Measurements from ENCODE around the gene TUT4.

The TUT4 gene

DNA sequence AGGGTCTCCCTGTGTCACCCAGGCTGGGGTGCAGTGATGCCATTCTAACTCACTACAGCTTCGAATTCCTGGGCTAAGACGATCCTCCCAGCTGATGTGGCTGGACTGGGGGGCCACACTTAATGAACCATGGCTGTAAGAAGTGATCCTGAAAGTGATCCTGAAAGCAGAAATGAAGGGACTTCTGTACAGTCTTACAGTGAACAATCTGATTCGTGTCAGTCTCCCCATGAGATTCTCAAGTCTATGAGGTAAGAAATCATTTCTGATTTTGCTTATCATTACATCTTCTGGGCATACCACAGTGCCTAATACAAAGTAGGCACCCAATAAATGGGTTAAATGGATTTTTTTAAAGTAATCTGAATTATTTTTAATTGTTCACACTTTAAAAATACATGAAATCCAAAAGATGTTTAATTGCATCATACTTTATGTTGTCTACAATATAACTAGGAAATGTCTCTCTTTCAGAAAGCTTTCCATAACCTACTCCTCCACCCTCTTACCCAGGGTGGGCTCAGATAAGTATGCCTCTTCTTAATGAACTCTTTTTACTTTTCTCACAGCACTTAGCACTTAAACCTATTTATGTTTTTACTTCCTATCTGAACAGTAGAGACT lies 21.5 kb downstream of the TUT4 start:
- DNase-seq: no peak

DNA sequence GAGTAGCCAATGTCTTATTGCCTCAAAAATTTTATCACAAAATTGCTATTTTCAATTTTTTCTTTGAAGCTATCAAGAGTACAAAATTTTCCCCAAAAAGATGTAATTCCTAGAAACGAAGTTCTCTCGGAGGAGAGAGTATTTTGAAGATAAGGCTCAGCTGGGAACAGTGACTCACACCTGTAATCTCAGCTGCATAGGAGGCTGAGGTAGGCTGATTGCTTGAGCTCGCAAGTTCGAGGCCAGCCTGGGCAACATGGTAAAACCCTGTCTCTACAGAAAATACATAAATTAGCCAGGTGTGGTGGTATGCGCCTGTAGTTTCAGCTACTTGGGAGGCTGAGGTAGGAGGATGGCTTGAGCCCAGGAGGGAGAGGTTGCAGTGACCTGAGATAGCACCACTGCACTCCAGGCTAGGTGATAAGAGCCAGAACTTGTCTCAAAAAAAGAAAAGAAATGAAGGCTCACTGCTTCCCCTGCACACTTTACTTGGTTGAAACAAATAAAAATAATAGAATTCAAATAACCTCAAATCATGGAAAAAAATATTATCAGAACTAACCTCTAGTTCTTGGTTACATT lies 22.2 kb downstream of the TUT4 start:
- no peak for DNase-seq

DNA sequence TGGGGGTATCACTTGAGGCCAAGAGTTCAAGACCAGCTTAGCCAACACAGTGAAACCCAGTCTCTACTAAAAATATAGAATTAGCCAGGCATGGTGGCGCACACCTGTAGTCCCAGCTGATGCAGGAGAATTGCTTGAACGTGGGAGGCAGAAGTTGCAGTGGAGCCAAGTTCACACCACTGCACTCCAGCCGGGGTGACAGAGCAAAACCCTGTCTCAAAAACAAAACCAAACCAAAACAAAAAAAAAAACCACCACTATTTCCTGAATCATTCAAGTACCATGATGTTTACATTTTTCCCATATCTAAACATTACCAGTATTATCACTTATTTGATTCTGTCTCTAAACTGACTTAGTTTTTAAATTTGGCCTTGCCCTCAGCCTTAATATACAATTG lies 29.5 kb downstream of the TUT4 start:
- no peak for DNase-seq

DNA sequence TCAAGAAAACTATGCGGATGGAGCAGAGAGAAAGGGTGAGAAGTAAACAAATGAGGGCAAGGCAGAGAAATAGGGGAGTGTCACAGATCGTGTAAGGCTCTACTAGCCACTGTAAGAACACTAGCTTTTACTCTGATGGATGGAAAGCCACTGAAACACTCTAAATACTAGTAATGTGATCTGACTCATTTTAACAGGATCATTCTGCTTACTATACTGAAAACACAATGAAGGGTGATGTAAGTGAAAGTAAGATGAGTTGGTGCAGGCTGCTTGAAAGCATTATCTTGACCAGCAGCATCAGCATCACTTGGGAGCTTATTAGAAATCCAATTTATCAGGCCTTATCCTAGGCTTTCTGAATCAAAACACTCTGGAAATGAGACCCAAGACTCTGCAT lies 32.7 kb downstream of the TUT4 start:
- DNase-seq: no peak

DNA sequence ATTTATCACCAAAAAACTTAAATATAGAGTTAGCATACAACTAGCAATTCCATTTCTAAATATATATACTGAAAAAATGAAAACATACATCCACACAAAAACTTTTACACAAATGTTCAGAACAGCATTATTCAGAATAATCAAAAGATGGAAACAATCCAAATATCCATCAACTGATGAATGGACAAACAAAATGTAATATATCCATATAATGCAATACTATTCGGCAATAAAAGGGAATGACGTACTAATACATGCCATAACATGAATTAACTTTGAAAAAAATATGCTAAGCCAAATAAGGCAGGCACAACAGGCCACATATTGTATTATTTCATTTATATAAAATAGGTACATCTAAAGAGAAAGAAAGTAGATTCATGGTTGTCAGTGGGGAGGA lies 33.9 kb downstream of the TUT4 start:
- DNase-seq: no peak

DNA sequence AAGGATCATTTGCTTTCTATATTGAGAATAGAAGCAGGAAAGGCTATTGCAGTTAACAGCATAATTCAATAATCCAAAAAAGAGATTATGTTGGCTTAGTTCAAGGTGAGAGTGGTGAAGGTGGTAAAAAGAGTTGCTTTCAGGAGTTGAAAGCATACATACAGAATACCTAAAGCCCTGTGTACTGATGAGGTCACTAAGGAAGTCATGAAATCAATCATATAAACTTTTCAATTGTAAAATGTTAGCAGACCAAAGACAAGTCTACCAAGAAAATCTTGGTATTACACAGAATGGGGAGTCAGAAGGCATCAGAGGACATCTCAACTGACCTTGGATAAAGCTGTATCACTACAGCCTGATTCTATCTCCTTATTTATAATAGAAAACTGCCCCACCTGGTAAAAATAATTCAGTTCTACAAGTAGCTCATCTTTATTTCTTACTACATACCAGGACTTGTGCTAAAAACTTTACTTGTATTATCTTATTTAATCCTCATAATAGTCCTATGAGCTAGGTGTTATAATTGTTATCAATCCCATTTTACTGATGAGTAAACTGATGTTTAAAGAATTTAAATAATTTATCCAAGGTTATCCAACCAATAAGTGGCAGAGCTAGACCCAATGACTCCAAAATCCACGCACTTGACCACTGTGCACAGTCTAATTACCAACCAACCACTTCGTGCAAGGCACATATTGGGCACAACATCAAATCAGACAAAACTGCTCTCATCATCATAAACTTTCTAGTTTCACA lies 40.9 kb downstream of the TUT4 start:
- DNase-seq: no peak

DNA sequence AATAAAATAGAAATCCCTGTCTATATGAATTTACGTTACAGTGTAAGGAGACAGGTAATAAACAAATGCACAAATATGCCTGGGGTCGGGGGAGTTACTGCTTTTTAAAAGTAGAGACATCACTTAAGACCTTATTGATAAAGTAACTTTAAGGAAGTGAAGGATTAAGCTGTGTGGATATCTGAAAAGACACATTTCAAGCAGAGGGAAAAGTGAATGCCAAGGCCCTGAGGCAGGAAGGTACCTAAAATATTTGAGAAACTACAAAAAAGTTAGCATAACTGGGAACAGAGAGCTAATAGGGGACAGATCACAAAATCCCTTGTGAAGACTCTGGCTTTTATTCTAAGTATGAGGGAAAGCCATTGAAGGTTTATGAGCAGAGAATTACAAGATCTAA lies 41.5 kb downstream of the TUT4 start:
- no peak for DNase-seq

DNA sequence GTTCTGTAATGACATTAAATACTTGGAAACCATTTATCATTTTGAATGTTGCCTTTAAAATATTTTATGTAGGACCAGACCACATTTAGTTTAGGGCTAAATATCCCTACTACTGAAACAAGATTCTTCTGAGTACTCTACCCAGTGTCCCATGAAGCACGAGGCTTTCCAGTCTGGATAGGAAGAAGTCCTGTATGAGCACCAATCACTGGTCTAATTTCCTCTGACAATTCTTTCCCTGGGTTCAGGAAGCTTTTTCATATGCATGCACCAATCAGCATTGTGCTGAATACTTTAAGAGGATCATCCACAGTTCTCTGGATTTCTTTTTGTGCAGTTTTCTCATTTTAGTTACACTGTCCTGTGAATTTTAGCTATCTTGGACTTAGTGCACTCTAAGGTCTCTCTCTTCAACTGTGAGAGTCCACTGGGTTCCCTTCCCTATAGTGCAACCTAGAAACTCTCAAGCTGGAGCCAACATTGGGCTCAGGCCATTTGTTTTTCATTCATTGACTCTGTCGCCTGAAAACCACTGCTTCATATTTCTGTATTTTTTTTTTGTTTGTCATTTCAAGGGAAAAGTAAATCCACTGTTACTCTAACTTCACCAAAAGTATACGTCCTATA lies 45.9 kb downstream of the TUT4 start:
- no peak for DNase-seq

DNA sequence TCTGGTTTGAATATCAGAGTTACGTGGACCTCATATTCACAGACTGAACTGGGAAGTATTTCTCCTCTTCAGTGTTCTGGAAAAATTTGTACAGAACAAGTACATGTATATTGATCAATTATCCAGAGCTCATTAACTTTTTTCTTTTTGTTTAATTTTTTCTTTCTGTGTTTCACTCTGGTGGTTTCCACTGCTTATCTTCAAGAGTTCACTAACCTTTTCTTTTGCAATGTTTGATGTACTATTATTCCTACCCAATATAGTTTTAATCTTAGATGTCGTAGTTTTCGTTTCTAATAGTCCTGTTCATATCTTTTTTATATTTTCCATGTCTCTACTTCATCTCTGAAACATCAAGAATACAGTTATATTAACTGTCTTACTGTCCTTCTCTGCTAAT lies 46.5 kb downstream of the TUT4 start:
- no peak for DNase-seq

DNA sequence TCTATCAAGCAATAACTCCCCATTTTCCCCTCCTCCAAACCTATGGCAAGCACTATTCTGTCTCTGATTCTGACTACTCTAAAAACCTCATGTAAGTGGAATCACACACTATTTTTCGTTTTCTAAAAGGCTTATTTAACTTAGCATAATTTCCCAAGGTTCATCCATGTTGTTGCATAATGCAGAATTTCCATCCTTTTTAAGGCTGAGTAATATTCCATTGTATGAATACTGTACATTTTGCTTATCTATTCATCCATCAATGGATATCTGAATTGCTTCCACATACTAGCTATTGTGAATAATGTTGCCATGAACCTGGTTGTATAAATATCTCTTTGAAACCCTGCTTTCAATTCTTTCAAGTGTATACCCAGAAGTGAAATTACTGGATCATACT lies 48.2 kb downstream of the TUT4 start:
- no peak for DNase-seq

DNA sequence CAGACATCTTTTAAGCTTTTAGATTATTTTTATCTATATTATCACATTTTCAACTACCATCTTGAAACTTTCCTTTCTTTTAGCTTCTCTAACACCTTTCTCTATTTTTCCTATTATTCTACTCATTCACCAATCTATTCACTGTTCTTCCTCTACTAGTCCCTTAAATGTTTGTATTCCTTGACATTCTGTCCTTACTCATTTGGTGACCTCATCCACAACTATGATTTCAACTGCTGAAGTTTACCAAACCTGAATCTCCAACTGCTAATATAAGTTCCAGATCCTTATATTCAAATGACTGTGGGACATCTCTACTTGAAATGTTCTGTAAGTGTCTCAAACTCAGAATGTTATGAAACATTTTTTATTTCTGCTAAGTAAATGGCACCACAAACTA lies 49.2 kb downstream of the TUT4 start:
- DNase-seq: no peak

DNA sequence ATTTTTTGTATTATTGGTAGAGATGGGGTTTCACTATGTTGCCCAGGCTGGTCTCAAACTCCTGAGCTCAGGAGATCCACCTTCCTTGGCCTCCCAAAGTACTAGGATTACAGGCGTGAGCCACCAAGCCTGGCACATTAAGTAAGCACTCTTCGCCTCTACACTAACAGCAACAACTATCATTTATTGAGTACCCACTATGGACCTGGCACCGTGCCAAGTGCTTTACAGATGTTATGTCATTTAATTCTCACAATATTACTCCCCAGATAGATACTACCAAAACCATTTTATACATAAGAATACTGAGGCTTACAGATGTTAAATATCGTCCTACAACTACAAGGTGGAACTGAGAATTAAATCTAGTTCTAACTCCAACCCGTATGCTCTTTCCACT lies 50.1 kb downstream of the TUT4 start:
- no peak for DNase-seq

DNA sequence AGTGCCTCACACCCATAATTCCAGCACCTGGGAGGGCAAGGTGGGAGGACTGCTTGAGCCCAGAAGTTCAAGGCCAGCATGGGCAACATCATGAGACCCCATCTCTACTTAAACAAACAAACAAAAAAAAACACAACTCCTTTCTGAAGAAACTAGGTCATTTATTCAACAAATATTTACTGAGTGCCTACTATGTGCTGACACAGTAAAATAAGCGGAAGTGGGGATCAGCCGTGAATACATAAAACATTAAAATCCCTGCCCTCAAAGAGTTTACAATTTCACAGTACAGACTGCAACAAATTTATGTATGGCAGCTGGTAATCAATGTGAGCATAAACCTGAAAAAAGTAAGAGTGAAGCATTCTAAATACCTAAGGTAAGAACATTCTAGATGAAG lies 65.3 kb downstream of the TUT4 start:
- no peak for DNase-seq

DNA sequence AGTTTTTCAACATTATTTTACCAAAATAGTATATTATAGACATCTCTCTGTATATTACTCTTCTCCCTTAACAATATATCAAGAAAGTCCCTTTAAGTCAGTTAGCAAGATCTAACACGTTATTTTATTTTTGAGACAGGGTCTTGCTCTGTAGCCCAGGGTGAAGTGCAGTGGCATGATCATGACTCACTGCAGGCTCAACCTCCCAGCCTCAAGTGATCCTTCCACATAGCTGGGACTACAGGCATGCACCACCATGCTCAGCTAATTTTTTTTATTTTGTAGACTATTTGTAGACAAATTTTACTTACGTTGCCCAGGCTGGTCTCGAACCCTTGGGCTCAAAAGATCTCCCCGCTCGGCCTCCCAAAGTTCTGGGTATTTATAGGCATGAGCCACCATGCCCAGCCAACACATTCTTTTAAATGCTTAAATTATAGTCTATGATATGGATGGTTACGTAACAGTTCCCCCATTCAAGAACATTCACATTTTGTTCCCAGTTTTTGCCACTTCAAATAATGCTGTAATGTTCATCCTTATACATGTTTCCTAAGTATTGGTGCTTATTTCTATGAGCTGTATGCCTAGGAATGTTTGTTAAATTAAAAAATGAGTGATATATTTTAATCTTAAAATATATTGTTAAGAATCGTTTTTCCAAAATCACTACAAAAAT lies 70.4 kb downstream of the TUT4 start:
- DNase-seq: no peak

DNA sequence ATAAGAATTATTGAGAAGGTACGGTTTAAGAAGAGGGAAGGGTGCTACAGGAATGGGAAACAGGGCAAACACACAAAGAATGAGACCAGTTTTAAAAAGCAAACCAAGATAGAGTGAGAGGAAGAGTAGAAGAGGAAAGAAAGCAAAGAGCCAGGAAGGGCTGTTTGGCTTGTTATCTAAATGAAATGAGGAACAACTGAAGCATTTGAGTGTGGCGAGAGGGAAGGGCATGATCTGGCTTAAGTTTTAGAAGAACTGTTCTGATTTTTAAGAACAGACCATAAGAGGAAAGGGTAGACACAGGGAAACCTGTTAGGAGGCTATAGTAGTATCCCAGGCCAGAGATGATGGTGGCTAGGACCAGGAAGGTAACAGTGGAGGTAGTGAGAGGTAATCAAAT lies 73.8 kb downstream of the TUT4 start:
- DNase-seq: no peak

DNA sequence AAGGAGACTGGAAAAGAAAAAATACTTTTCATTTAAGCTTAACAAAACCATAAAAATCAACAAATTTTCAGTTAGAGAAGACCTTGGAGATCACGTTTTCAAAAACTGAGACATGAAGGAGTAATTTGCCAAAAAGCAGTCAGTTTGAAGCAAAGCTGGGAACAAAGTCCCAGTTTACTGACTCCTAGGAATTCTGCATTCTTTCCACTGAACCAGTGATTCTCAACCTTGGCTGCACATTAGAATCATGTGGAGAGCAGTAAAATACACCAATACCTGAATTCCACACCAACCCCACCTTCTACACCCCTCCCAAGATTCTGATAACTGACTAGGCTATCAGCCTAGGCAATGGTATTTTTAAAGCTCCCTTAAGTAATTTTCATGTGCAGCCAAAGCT lies 75.0 kb downstream of the TUT4 start:
- no peak for DNase-seq

DNA sequence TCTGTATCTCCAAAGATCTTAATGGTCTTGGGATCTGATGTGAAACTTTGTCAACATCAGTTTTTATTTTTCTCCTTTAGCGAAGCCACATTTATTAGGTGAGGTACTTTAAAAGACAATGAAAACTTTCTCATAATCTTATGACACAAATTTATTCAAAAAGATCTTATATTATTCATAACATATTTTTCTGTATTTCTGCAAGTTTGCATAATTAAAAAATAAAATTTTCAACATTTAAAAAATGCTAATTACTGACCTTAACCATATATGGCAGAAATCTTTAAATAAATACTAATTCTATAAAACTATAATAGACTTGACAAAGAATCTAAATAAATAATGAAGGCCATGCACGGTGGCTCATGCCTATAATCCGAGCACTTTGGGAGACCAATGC lies 75.9 kb downstream of the TUT4 start:
- no peak for DNase-seq

DNA sequence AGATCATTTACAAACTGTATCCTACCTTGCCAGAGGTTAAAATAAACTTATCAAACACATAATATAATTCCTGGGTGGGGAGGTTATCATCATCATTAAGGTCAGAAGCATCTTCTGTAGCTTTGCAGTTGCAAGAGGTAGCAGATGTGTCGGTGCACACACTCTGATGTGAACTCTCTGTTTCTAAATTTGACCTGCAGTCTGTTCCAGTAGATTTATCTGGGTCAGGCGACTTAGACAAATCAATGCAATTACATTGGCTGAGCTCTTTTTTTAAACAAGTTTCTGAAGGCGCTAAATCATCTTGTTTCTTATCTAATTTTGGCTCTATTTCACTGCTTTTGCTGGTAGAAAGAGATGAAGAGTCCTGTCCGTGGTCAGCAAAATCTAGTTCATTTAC lies 78.1 kb downstream of the TUT4 start:
- DNase-seq: no peak

DNA sequence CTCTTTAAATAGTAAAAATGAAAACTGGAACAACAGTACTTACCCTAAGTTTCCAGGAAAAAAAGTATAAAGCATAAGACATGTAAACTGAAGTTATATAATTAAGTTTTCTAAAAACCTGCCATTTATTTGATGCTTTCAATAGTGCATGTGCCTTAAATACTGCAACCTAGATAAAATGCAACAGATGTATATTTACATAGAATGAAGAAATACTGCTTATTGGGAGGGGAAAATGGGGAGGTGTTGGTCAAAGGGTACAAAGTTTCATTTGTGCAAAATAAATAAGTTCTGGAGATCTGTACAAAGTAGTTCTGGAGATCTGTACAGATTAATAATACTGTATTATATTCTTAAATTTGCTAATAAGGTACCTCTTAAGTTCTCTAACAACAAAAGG lies 79.9 kb downstream of the TUT4 start:
- DNase-seq: no peak

DNA sequence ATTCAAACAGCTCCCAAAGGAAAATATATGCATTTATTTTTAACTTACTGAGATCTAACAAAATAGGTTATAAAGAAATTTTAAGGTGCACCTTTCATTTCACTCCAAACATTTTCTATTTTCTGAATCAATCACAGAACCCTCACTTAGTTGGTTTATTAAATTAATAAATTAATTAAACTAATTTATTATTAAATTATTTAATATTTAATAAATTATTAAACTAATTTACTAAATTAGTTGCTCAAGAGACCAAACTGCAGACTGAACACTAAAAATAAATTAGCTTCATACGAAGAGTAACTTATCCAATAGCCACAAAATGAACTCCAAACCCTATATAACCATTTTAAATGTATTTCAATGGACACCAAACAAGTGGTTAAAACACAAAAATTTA lies 80.5 kb downstream of the TUT4 start:
- DNase-seq: no peak

DNA sequence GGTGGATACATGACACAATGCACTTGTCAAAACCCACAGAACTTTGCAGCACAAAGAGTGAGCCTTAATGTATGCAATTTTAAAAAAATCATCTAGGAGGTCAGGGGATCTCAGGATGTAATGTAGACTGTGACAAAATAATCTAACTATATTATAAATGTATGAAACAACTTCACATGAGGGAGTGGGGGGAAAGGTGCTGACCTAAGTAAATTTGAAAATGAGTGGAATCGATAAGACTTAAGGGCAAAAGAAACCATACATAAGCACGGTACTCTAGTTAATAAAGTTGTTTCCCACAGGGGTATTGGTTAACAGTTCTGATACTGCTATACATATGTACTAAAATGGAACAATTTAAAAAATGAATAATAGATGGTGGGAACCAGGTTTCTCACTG lies 83.8 kb downstream of the TUT4 start:
- no peak for DNase-seq

DNA sequence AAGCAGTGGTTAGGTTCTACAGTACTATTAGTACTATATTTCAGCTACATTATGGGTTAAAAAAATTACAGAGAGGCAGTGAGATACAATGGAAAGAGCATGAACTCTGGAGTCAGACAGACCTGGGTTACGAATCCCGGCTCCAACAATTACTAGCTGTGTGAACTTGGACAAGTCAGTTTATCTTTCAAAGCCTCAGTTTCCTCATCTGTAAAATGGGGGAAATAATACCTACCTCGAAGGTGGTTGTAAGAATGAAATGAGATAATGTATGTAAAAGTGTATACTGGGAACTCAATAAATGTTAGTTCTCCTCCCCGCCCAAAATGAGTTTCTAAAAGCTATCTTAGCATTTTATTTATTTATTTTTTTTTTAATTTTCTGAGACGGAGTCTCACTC lies 89.0 kb downstream of the TUT4 start:
- no peak for DNase-seq

DNA sequence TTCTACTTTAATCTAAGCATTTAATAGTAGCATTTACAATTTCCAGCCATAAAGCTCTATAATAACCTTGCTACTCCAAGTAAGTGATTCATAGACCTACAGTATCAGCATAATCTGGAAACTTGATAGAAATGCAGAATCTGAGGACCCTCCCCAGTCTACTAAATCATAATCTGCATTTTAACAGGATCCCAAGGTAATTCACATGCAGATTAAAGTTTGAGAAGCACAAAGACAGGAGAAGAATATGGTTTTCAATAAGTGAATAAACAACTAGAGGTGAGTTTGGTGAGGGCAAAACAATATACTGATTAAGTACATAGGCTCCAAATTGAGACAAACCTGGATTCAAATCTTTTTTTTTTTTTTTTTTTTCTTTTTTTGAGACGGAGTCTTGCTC lies 91.1 kb downstream of the TUT4 start:
- DNase-seq: no peak

DNA sequence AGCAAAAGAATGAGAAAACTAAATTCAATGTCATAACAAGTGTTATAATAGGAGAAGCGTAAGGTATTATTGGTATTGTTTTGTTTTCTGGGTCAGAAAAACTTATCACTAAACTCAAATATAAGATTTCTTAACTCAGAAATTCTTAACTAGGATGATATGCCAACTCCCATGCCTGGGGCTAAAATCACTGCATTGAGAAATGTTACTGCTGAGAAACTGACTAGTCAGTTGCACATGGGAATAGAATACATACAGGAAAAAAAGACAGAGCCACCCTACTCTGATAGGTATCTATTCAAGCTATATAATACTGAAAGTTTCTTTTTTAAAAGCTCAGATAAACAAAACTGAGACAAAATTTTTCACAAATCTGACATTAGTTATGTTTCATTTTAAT lies 92.2 kb downstream of the TUT4 start:
- DNase-seq: no peak

Data from NCI-H1048 (cell line).